PC-3 (cell line): ENCODE data around the gene USP21. TPM values are rescaled to one million over a fixed set of nuclear protein-coding genes. Genes with fewer than 3 reads are reported as not detected.

Experiments used
- ATAC-seq: fragments of 200-7000 bp; cut with Tn5 transposase; 2 replicates; pipeline ENCODE4 v1.9.1; 2020; ENCODE audit warnings: mild to moderate bottlenecking, moderate library complexity
- BruUV-seq: library from RNA; stranded (reverse); fragments of 400-500 nt; replicated peaks from 2 replicates; lab custom pipeline; 2021; lab: Mats Ljungman, UMichigan
- CTCF ChIA-PET: fragments of 300-600 bp; sonication (Branson Sonifier 250); formaldehyde crosslinking; loops from one replicate; lab custom pipeline; 2022; ENCODE audit warnings: antibody characterized with exemption; lab: Charles Lee
- POLR2A ChIA-PET: fragments of 300-600 bp; sonication (Branson Sonifier 250); formaldehyde crosslinking; loops from one replicate; lab custom pipeline; 2022; ENCODE audit warnings: antibody characterized with exemption; ENCODE audit not compliant: unreplicated experiment; lab: Charles Lee
- DNase-seq: peaks from one replicate; pipeline ENCODE4 v3.0.0-alpha.2; 2015
- H2AFZ ChIP-seq: fragments of 300-600 bp; sonication (generic); 2 replicates; pipeline ENCODE4 v1.6.0; 2016; ENCODE audit warnings: antibody characterized with exemption, low read length
- H3F3A ChIP-seq: fragments of 300-600 bp; sonication (generic); one replicate; pipeline ENCODE4 v1.6.0; 2017; ENCODE audit warnings: antibody characterized with exemption, low read length, control low read depth, mild to moderate bottlenecking; ENCODE audit not compliant: unreplicated experiment
- H3K27ac ChIP-seq: fragments of 300-600 bp; sonication (generic); 2 replicates; pipeline ENCODE4 v1.5.1; 2016; ENCODE audit warnings: mild to moderate bottlenecking, low read length
- H3K27me3 ChIP-seq: fragments of 300-600 bp; sonication (generic); 2 replicates; pipeline ENCODE4 v1.6.1; 2016; ENCODE audit warnings: low read length, mixed read lengths
- H3K36me3 ChIP-seq: fragments of 300-600 bp; sonication (generic); 2 replicates; pipeline ENCODE4 v1.6.1; 2016; ENCODE audit warnings: low read depth, mixed run types, low read length, mixed read lengths
- H3K4me1 ChIP-seq: fragments of 300-600 bp; sonication (generic); 2 replicates; pipeline ENCODE4 v1.5.1; 2016; ENCODE audit warnings: low read length; ENCODE audit not compliant: insufficient read depth
- H3K4me2 ChIP-seq: fragments of 300-600 bp; sonication (generic); 2 replicates; pipeline ENCODE4 v1.6.0; 2016; ENCODE audit warnings: low read length
- H3K4me3 ChIP-seq: fragments of 300-600 bp; sonication (generic); 2 replicates; pipeline ENCODE4 v1.5.1; 2016; ENCODE audit warnings: mild to moderate bottlenecking, low read length, mixed read lengths
- H3K79me2 ChIP-seq: fragments of 300-600 bp; sonication (generic); 2 replicates; pipeline ENCODE4 v1.6.1; 2017; ENCODE audit warnings: low read length, mixed read lengths
- H3K9ac ChIP-seq: fragments of 300-600 bp; sonication (generic); 2 replicates; pipeline ENCODE4 v1.6.0; 2016; ENCODE audit warnings: mild to moderate bottlenecking, low read length
- H3K9me2 ChIP-seq: fragments of 300-600 bp; sonication (generic); replicated peaks from 2 replicates; pipeline ENCODE4 v1.6.1; 2016; ENCODE audit warnings: mixed run types, low read length, mixed read lengths
- H3K9me3 ChIP-seq: fragments of 300-600 bp; sonication (generic); 2 replicates; pipeline ENCODE4 v1.6.1; 2016; ENCODE audit warnings: low read length, mixed read lengths
- H4K20me1 ChIP-seq: fragments of 300-600 bp; sonication (generic); 2 replicates; pipeline ENCODE4 v1.6.1; 2016; ENCODE audit warnings: low read length, mixed read lengths
- EZH2 ChIP-seq: fragments of 300-600 bp; sonication (generic); IDR thresholded peaks from one replicate; pipeline ENCODE4 v1.6.1; 2017; ENCODE audit warnings: antibody characterized with exemption, mild to moderate bottlenecking, low read length; ENCODE audit not compliant: unreplicated experiment
- EZH2phosphoT487 ChIP-seq: fragments of 300-600 bp; sonication (generic); IDR thresholded peaks from 2 replicates; pipeline ENCODE4 v1.6.1; 2018; ENCODE audit warnings: mild to moderate bottlenecking, antibody characterized with exemption, low read length, borderline replicate concordance
- intact Hi-C: fragments of 100-400 bp; cut with micrococcal nuclease; formaldehyde crosslinking; loops from 2 replicates; pipeline ENCODE4 v1.9.0; 2023
- total RNA-seq: library from RNA; depleted of rRNA; stranded (reverse); fragments of >200 nt; gene quantifications from 2 replicates; pipeline ENCODE4 v1.2.3, GENCODE V29; 2014
- TF ChIP-seq, protein P1 (sequence below): fragments of 300-600 bp; sonication (generic); conservative IDR thresholded peaks from 2 replicates; pipeline ENCODE4 v1.5.1; 2017; ENCODE audit warnings: antibody characterized with exemption, low read depth, mild to moderate bottlenecking, low read length

Gene USP21
- total RNA-seq, 1 experiment from 2014 or later, result 20.6 TPM

DNA sequence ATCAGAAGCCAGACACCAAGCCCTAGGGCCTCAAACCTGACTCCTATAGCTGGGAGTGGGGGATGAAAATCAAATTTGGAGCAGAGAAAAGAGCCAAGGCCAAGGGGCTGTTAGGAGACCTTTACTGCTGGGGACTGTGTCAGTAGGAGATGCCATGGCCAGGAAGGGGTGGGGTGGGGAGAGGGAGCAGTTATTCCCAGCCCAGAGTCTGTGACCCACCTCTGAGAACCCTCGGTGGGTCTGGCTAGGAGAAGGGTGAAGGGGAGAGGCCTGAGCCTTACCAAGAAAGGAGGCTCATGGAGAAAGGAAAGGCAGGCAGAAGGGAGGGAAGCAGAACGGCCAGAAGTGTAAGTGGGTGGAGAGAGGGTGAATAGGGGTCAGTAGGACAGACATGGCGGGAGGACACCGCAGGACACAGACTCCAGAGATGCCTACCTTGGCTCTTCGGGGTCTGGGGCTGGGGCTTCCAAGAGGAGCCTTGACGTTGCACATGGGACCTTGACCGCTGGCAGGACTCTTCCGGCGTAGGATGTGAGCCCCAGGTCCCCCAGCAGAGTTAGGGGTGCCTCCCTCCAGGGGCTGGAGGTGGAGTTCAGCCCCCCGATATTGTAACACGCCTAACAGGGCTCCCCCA is 38.4 kb downstream of the USP21 start:
- Histone ChIP-seq H3K36me3 (no peaks in the 10 kb centered on the region), H3K9me3 (no peaks in the 10 kb centered on the region), H3K79me2 (peaks cover 4% of the 10 kb centered on the region), H3K4me1 (peaks cover 19% of the 10 kb centered on the region), H3K4me3 (no peak overlapping the region), H3K9ac (no peak overlapping the region), H3K27ac (no peak overlapping the region), H3K4me2 (no peak overlapping the region), H3F3A (no peaks in the 10 kb centered on the region), H2AFZ (no peak overlapping the region), H3K9me2 (no peaks in the 10 kb centered on the region), H4K20me1 (no peaks in the 10 kb centered on the region), H3K27me3 (no peaks in the 10 kb centered on the region)
- ATAC-seq, result no peak
- no peak for DNase-seq
- no TSS peak for BruUV-seq
- CTCF ChIA-PET, result no interaction called here
- POLR2A ChIA-PET, result no interaction called here
- no peak for TF ChIP-seq EZH2
- TF ChIP-seq EZH2phosphoT487, result no peak
- TF ChIP-seq, protein P1, sequence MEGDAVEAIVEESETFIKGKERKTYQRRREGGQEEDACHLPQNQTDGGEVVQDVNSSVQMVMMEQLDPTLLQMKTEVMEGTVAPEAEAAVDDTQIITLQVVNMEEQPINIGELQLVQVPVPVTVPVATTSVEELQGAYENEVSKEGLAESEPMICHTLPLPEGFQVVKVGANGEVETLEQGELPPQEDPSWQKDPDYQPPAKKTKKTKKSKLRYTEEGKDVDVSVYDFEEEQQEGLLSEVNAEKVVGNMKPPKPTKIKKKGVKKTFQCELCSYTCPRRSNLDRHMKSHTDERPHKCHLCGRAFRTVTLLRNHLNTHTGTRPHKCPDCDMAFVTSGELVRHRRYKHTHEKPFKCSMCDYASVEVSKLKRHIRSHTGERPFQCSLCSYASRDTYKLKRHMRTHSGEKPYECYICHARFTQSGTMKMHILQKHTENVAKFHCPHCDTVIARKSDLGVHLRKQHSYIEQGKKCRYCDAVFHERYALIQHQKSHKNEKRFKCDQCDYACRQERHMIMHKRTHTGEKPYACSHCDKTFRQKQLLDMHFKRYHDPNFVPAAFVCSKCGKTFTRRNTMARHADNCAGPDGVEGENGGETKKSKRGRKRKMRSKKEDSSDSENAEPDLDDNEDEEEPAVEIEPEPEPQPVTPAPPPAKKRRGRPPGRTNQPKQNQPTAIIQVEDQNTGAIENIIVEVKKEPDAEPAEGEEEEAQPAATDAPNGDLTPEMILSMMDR, result no peak
- intact Hi-C loops, result no loop called here

DNA sequence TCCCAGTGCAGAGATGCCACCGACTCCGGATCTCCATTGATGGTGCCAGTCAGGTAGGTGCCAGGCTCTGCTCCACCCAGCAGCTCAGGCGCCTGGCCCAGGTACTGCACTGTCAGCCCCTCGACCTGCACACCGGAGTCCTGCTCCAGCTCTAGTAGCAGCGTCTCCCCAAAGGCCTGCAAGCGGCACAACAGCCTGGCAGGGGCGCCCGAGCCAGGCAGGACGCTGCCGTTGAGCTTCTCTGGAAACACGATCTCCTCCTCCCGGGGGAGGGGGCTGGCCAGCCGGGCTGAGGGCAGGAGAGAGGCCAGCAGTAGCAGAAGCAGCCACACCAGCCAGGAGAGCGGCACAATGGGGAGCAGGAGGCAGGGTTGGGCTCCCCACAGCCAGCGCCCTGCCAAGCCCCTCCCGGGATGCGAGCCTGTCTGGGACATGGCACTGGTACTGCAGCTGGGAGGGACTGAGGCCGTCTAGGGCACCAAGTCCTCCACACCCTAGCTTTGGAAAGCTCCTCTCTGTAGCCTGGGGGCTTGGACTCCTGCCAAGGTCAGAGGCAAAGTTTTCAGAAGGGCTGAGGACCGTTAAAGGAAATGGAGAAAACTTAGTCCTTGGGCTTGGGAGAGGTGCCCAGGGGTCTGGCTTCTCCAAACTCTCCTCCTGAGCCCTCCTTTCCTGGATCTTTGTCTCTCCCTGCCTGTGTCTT is 39.0 kb downstream of the USP21 start:
- TF ChIP-seq, protein P1, result no peak
- TF ChIP-seq EZH2 (no peak), EZH2phosphoT487 (no peak)
- Histone ChIP-seq H3K9me3 (no peaks in the 10 kb centered on the region), H3K36me3 (no peaks in the 10 kb centered on the region), H3K4me2 (no peak overlapping the region), H3K27me3 (no peaks in the 10 kb centered on the region), H3F3A (no peaks in the 10 kb centered on the region), H3K27ac (no peak overlapping the region), H4K20me1 (no peaks in the 10 kb centered on the region), H3K4me1 (peaks cover 24% of the 10 kb centered on the region), H3K4me3 (no peak overlapping the region), H3K9me2 (no peaks in the 10 kb centered on the region), H2AFZ (peak overlapping the region; percentile 15; the same call in 1 of the 2 replicates), H3K9ac (no peak overlapping the region), H3K79me2 (peaks cover 11% of the 10 kb centered on the region)
- CTCF ChIA-PET, result interaction anchor here (0.6 kb wide), 1 partner anchor 176 kb away, joined by 4 read pairs; no protein-coding TSS in a partner anchor
- BruUV-seq, result no TSS peak
- no peak for ATAC-seq
- intact Hi-C loops, result no loop called here
- POLR2A ChIA-PET, result no interaction called here
- peak; percentile 44 for DNase-seq
